ENCODE results near the gene IZUMO2.
"Not testable (repeated sequence)": the region's sequence is repeated elsewhere in the genome, so short reads cannot be mapped to it uniquely, and the experiment has no call there.

Gene IZUMO2

DNA sequence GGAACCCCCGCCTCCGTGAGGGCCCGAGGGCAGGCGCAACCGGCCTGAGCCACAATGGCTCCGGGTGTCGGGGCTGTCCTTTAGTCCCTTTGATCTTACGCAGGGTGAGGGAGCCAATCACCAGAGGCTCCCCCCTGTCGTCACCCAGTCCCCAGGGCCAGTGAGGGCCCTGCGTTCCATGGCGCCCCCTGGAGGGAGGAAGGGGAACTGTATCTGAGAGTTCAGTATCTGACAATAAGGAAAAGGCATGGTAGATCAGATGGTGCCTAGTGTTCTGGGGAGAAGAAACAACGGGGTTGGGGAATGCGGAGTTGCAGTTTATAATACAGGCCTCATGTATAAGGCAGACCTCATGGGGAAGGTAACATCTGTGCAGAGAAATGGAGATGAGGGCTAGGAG is 59.1 kb downstream of the IZUMO2 start:
- H3K4me1 ChIP-seq (ENCODE audit: control insufficient read depth, insufficient read depth, low read length); H3K4me3 ChIP-seq (ENCODE audit: low read depth, low read length); H3K9ac ChIP-seq (ENCODE audit: low read depth, low read length): not testable (repeated sequence)

GRCh38 chr19:50103405-50103804 is 59.7 kb downstream of the IZUMO2 start:
- H3K27me3 ChIP-seq (ENCODE audit: control insufficient read depth, insufficient read depth, low read length); H3K9ac ChIP-seq (ENCODE audit: low read depth, low read length); H3K36me3 ChIP-seq (ENCODE audit: control insufficient read depth, insufficient read depth, low read length); H3K9me3 ChIP-seq (ENCODE audit: control insufficient read depth, insufficient read depth, low read length); H3K4me1 ChIP-seq (ENCODE audit: control insufficient read depth, insufficient read depth, low read length); H3K4me3 ChIP-seq (ENCODE audit: low read depth, low read length): not testable (repeated sequence)

More for the DNA sequence above, 59.1 kb downstream of the IZUMO2 start:
- not testable (repeated sequence) for H3K9me3 ChIP-seq (ENCODE audit: control insufficient read depth, insufficient read depth, low read length); H3K27me3 ChIP-seq (ENCODE audit: control insufficient read depth, insufficient read depth, low read length); H3K36me3 ChIP-seq (ENCODE audit: control insufficient read depth, insufficient read depth, low read length)
